ENCODE results near the gene DNAH11.

GRCh38 chr7:21777921-21778320 lies 235.1 kb downstream of the DNAH11 start:
- TF ChIP-seq CTCF (conservative IDR thresholded peaks at IDR 0.05; ENCODE audit: low read depth, low read length) (no peak), POLR2A (IDR thresholded peaks at IDR 0.05; ENCODE audit: low read depth, low read length) (no peak), FOS (IDR thresholded peaks at IDR 0.05; ENCODE audit: low read depth, low read length) (no peak), MAZ (IDR thresholded peaks at IDR 0.05; ENCODE audit: borderline replicate concordance, low read depth, low read length) (no peak)

Measured in IMR-90 (cell line).